PC-9 (cell line): ENCODE results near the gene CHKB.
"Not testable (repeated sequence)": the region's sequence is repeated elsewhere in the genome, so short reads cannot be mapped to it uniquely, and the experiment has no call there.

ENCODE experiments used
- CTCF ChIP-seq: fragments of 200-600 bp; sonication (generic); conservative IDR thresholded peaks from 2 replicates; pipeline ENCODE4 v1.6.1; 2017; ENCODE audit warnings: mixed run types, antibody characterized with exemption, mild to moderate bottlenecking, moderate library complexity
- EZH2 ChIP-seq: fragments of 200-600 bp; sonication (generic); IDR thresholded peaks from 2 replicates; pipeline ENCODE4 v1.8.0; 2017; ENCODE audit warnings: antibody characterized with exemption, low read depth

DNA sequence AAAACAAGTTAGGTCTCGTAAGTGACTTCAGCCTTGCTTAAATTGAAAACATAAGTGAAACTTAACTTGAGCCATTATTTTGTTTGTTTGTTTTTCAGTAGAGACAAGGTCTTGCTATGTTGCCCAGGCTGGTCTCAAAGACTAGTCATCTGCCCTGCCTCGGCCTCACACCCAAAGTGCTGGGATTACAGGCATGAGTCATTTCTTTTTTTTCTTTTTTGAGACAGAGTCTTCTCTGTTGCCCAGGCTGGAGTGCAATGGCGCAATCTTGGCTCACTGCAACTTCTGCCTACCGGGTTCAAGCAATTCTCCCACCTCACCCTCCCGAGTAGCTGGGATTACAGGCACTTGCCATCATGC, 41.0 kb downstream of the CHKB start:
- not testable (repeated sequence) for TF ChIP-seq CTCF, EZH2
